ENCODE results near the gene CREM. TPM values are rescaled to one million over a fixed set of nuclear protein-coding genes. Genes with fewer than 3 reads are reported as not detected.

CREM gene
- total and polyA plus RNA-seq, 2 of the 4 experiments (the other 2 are of a cell fraction), result 33.2 to 40.5 TPM

GRCh38 chr10:35103882-35104281 is 22.8 kb upstream of the CREM start:
- Histone ChIP-seq H2AK9ac (replicated peaks; ENCODE audit: low read depth, low read length, poor library complexity) (no peak overlapping the region), H3K27ac (ENCODE audit: insufficient read depth, low read length) (no peak overlapping the region)
- no TSS peak for BruUV-seq (replicated peaks)

More at GRCh38 chr10:35103882-35104281, 22.8 kb upstream of the CREM start:
- H2BK15ac ChIP-seq (ENCODE audit: low read depth, low read length), result no peak overlapping the region
- H2AK5ac ChIP-seq (ENCODE audit: low read depth, low read length), result no peak overlapping the region
- no peak for ATAC-seq (ENCODE audit: low read depth)
- H3K18ac ChIP-seq (ENCODE audit: low read depth, low read length), result no peak overlapping the region
- no peak overlapping the region for H2BK20ac ChIP-seq (ENCODE audit: low read depth, low read length)
- POLR2A ChIA-PET (ENCODE audit: unreplicated experiment), result no interaction called here
- H4K8ac ChIP-seq (ENCODE audit: low read depth in 2 of 2, low read length in 2 of 2), result no peak overlapping the region
- H3K36me3 ChIP-seq (ENCODE audit: control insufficient read depth, insufficient read depth, low read length), result no peaks in the 10 kb centered on the region
- H3K56ac ChIP-seq (ENCODE audit: extremely low read depth, insufficient read depth, low read length), result no peak overlapping the region
- in situ Hi-C loops (cut with MboI; ENCODE audit: low sequenced_read_pairs), result loop anchor here (25.0 kb wide), 3 partner anchors 458 to 1783 kb away; no protein-coding TSS in a partner anchor
- no peak overlapping the region for H4K5ac ChIP-seq (ENCODE audit: low read depth, low read length)
- H3K27me3 ChIP-seq (ENCODE audit: control insufficient read depth, insufficient read depth, low read length), result peaks cover 3% of the 10 kb centered on the region
- no peaks in the 10 kb centered on the region for H3K9me3 ChIP-seq (ENCODE audit: control insufficient read depth, insufficient read depth, low read length)
- DNase-seq, result no peak
- no peak overlapping the region for H2BK5ac ChIP-seq (ENCODE audit: low read depth, low read length, poor library complexity, severe bottlenecking)
- no peak overlapping the region for H3K23ac ChIP-seq (ENCODE audit: low read depth, low read length)
- H3K4me1 ChIP-seq (ENCODE audit: control insufficient read depth, insufficient read depth, low read length), result no peaks in the 10 kb centered on the region
- intact Hi-C loops (cut with micrococcal nuclease), result no loop called here
- no peaks in the 10 kb centered on the region for H3K9me1 ChIP-seq (ENCODE audit: insufficient read depth, low read length)
- H4K91ac ChIP-seq (ENCODE audit: insufficient read depth, low read depth, low read length), result no peak overlapping the region
- H3K4me3 ChIP-seq (ENCODE audit: insufficient read depth, low read depth, low read length), result no peak overlapping the region
- CTCF ChIA-PET, result no interaction called here
- no CpG with 5 or more reads among the region's 7 CpGs for WGBS, 2 experiments (ENCODE audit: extremely low coverage in 2 of 2, insufficient read length in 1 of 2)
- H3K14ac ChIP-seq (replicated peaks; ENCODE audit: low read depth, low read length), result no peak overlapping the region
- no peak overlapping the region for H2AFZ ChIP-seq (replicated peaks; ENCODE audit: low read length, poor library complexity)
- no peak overlapping the region for H3K4ac ChIP-seq (ENCODE audit: low read depth, low read length)
- H3K4me2 ChIP-seq (ENCODE audit: low read depth, low read length), result no peak overlapping the region; the same call in 1 of the 2 replicates
- no peak overlapping the region for H2BK120ac ChIP-seq (ENCODE audit: low read depth, low read length)
- no peaks in the 10 kb centered on the region for H3K79me1 ChIP-seq (ENCODE audit: low read depth in 1 of 2, low read length in 2 of 2)
- dilution Hi-C loops (cut with HindIII; ENCODE audit: low sequenced_read_pairs, unreplicated experiment), result no loop called here
- TF ChIP-seq RAD21 (IDR thresholded peaks at IDR 0.05; ENCODE audit: low read length) (no peak), SMC3 (IDR thresholded peaks at IDR 0.05; ENCODE audit: low read depth, low read length) (no peak), RCOR1 (IDR thresholded peaks at IDR 0.05; ENCODE audit: insufficient replicate concordance, low read length) (no peak), MAFK (IDR thresholded peaks at IDR 0.05; ENCODE audit: low read depth, low read length) (no peak)
- H4K20me1 ChIP-seq (ENCODE audit: insufficient read depth, low read length), result no peaks in the 10 kb centered on the region
- H3K9ac ChIP-seq (ENCODE audit: low read depth, low read length), result no peak overlapping the region

Data from IMR-90 (cell line).